Skeletal muscle satellite cell (primary cell): Measurements from ENCODE around the gene AUTS2.
"Not testable (repeated sequence)": the region's sequence is repeated elsewhere in the genome, so short reads cannot be mapped to it uniquely, and the experiment has no call there.

Experiments used
- H3K27me3 ChIP-seq: 2 replicates; pipeline ENCODE4 v1.7.0; 2013; ENCODE audit warnings: low read length; ENCODE audit not compliant: control insufficient read depth, insufficient read depth
- H3K36me3 ChIP-seq: 2 replicates; pipeline ENCODE4 v1.7.0; 2013; ENCODE audit warnings: mild to moderate bottlenecking, control low read depth, low read length; ENCODE audit not compliant: insufficient read depth
- H3K4me1 ChIP-seq: 2 replicates; pipeline ENCODE4 v1.7.0; 2013; ENCODE audit warnings: low read length; ENCODE audit not compliant: control insufficient read depth, insufficient read depth
- H3K4me2 ChIP-seq: 2 replicates; pipeline ENCODE4 v1.7.0; 2013; ENCODE audit warnings: mild to moderate bottlenecking, low read length
- H3K4me3 ChIP-seq: 2 replicates; pipeline ENCODE4 v1.7.0; 2013; ENCODE audit warnings: low read length
- H3K9ac ChIP-seq: 2 replicates; pipeline ENCODE4 v1.7.0; 2013; ENCODE audit warnings: mild to moderate bottlenecking, low read depth, low read length, moderate library complexity
- H3K9me3 ChIP-seq: replicated peaks from 2 replicates; pipeline ENCODE4 v1.7.0; 2013; ENCODE audit warnings: mild to moderate bottlenecking, control low read depth, low read length

Gene AUTS2

DNA sequence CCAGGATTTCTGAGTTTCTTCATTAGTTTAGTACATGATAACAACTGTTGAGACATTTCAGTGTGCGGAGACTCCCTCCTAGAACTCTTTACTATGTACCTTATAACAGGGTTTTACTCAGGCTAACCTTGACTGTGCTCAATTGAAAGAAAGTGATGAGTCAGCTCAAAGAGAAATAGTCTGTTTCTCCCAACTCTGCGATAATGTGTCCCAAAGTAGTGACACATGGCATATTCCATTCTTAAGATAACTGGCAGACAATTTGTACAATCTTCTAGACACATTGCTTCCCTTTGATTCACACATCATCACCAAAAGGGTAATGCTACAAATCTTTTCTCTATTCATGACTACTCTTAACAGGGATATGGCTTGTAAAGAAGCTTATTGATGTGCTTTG, 645.2 kb downstream of the AUTS2 start:
- Histone ChIP-seq H3K36me3 (no peaks in the 10 kb centered on the region), H3K4me3 (no peak overlapping the region), H3K27me3 (no peaks in the 10 kb centered on the region), H3K4me2 (no peak overlapping the region), H3K9ac (no peak overlapping the region), H3K9me3 (no peaks in the 10 kb centered on the region), H3K4me1 (no peaks in the 10 kb centered on the region)

DNA sequence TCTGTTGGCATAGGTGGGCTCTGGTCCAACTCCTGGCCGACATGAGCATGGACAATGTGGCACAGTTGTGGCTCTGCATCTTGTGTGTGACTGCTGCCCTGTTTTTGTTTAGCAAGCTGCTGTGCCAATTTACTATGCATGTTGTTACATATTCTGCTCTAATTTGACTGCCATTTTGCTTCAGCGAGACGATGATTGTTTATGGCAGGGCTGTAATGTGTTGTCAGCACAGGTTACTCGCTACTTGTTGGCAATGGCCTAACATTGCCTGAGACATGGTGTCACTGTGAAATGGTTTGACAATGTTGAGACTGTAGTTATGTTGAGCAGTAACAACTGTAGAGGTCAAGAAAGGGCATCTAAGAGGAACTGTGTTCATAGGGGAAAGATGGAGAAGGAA, 659.6 kb downstream of the AUTS2 start:
- H3K4me1 ChIP-seq, result no peaks in the 10 kb centered on the region
- H3K27me3 ChIP-seq, result no peaks in the 10 kb centered on the region
- H3K4me2 ChIP-seq, result no peak overlapping the region
- no peaks in the 10 kb centered on the region for H3K36me3 ChIP-seq
- no peak overlapping the region for H3K4me3 ChIP-seq
- no peak overlapping the region for H3K9ac ChIP-seq
- no peaks in the 10 kb centered on the region for H3K9me3 ChIP-seq

DNA sequence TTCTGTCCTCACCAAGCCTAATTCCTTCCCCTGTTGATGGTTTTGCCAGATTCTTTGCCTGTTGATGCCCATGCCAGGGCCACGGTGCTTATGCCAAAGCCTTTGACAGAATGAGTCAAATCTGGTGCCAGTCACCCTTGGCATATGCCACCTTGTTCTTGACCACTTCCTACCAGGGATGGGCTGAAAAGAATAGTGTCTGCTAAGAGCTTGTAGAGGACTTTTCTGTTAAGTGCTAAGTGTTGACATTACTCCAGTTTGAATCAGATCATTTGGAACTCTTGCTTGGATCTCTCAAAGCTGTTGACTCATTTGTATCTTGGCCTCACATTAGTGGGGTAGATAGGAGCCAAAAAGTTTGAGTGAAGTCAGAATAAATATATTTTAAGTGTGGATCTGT, 661.2 kb downstream of the AUTS2 start:
- Histone ChIP-seq H3K9ac (no peak overlapping the region), H3K27me3 (no peaks in the 10 kb centered on the region), H3K4me1 (no peaks in the 10 kb centered on the region), H3K4me3 (no peak overlapping the region), H3K36me3 (no peaks in the 10 kb centered on the region), H3K4me2 (no peak overlapping the region), H3K9me3 (no peaks in the 10 kb centered on the region)

DNA sequence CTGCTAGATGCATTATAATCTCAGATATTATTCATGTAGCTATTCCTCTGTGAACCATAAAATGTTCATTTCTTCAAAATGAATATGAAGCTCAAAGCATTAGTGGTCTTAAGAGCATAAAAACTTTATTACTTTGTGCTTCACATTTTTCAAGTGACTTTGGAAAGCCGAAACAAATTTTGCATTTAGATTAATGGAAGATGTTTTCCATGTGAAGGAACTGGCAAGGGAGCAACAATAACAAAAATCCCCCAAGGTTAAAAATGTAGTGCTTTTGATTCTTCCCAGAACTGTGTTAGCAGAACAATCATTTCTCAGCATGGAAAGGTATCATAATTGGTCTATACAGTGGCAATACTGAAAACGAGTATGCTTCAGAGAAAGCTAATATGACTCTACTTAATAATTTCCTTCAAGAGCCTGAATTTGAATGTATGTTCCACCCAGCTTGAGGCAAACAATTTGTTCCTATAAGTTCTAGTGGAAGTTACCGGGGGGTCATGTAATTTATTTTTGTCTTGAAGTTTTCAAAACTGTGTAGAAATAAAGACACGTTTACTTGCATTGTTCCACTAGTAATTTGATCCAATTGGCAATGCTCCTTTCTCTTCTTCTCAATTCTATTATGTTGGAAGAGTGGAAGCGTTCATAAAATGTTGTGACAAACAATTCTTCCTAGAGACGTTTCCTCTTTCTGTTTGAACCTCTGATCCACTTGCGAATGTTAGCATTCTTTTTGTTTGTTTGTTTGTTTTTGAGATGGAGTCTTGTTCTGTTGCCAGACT, 665.4 kb downstream of the AUTS2 start:
- Histone ChIP-seq H3K9ac (no peak overlapping the region), H3K36me3 (no peaks in the 10 kb centered on the region), H3K4me3 (no peak overlapping the region), H3K4me1 (no peaks in the 10 kb centered on the region), H3K27me3 (no peaks in the 10 kb centered on the region), H3K4me2 (no peak overlapping the region), H3K9me3 (no peaks in the 10 kb centered on the region)

DNA sequence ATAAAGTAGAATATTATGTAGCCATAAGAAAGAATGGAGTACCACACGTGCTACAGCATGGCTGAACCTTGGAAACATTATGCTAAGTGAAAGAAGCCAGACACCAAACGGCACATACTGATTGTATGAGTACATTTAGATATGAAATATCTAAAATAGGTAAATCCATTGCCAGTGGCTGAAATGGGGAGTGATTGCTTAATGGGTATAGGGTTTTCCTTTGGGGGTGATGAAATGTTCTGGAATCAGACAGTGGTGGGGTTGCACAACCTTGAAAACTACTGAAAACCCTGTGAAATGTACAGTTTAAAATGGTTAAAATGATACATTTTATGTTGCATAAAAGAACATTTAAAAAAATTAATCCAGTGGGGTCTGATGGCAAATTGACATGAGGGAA, 667.9 kb downstream of the AUTS2 start:
- no peak overlapping the region for H3K4me2 ChIP-seq
- no peaks in the 10 kb centered on the region for H3K36me3 ChIP-seq
- H3K4me3 ChIP-seq, result no peak overlapping the region
- H3K9me3 ChIP-seq, result no peaks in the 10 kb centered on the region
- H3K9ac ChIP-seq, result no peak overlapping the region
- no peaks in the 10 kb centered on the region for H3K27me3 ChIP-seq
- no peaks in the 10 kb centered on the region for H3K4me1 ChIP-seq

DNA sequence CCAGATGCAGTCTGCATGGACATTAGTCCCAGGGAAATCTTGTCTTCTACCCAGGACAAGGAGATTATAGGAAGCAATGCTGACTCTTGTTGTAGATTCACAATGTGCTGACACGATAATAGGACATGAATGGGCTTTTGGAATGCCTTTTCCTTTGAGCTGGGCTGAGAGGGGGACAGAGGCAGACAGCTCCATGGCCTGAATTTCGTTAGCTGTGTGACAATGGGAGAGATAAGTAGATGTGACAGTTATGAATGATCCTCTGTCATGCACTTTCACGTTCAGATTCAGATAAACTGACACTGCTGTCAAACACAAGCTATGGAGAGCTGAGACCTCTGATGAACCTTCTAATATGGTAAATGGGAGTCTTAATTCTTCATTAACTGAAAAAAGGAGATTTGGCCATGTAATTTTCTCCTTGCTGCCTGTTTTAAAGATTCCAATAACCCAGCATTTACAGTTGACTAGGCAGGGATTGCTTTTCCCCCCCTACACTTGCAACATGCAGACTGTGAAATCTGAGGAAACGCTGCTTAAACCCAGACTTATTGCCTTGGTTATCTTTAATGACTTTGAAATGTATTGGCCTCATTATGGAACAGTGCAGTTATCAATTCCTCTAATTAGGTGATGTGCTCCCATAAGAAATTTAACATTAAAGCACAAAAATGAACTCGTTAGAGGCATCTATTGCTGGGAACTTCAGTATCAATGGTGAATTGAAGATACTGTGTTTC, 669.3 kb downstream of the AUTS2 start:
- Histone ChIP-seq H3K27me3 (no peaks in the 10 kb centered on the region), H3K9ac (no peak overlapping the region), H3K4me1 (no peaks in the 10 kb centered on the region), H3K36me3 (no peaks in the 10 kb centered on the region), H3K9me3 (no peaks in the 10 kb centered on the region), H3K4me3 (no peak overlapping the region), H3K4me2 (no peak overlapping the region)

DNA sequence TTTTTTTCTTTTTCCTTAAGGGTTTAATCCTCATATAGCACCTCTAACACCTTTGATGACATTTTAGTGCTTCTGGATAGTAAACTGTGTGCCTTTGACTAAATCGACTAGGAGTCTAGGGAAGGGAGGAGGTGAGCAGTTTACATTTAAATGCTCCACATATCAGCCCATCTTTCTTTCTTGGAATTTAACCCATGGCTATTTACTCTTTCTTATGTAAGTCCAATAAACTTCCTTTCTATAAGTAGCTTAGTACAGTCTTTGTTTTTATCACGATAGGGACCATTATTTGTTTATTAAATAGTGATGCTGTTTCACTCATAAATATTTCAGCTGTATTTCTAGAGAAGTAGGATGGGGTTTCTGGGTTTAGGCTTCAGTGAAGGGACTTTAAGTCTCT, 669.9 kb downstream of the AUTS2 start:
- H3K9me3 ChIP-seq, result no peaks in the 10 kb centered on the region
- no peaks in the 10 kb centered on the region for H3K27me3 ChIP-seq
- no peak overlapping the region for H3K4me3 ChIP-seq
- no peak overlapping the region for H3K4me2 ChIP-seq
- H3K9ac ChIP-seq, result no peak overlapping the region
- no peaks in the 10 kb centered on the region for H3K4me1 ChIP-seq
- H3K36me3 ChIP-seq, result no peaks in the 10 kb centered on the region

DNA sequence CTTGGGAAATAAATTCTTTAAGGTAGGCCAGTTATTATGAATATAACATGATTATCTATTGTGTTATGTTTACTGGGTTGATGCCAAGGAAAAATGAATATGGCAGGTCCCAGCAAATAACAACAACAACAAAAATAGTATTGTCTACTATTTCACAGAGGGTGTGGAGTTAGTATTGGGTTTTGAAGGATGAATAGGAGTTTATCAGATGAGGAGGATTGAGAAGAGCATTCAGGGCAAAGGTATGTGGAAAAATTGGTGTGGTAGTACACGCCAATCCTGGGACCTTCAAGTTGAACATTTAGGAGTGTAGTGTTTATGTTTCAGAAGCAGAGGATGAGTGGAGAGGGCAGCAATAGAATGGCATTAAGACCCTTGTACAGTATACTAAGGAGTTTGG, 671.9 kb downstream of the AUTS2 start:
- Histone ChIP-seq H3K36me3 (no peaks in the 10 kb centered on the region), H3K9ac (no peak overlapping the region), H3K4me1 (no peaks in the 10 kb centered on the region), H3K4me2 (no peak overlapping the region), H3K9me3 (no peaks in the 10 kb centered on the region), H3K27me3 (no peaks in the 10 kb centered on the region), H3K4me3 (no peak overlapping the region)

DNA sequence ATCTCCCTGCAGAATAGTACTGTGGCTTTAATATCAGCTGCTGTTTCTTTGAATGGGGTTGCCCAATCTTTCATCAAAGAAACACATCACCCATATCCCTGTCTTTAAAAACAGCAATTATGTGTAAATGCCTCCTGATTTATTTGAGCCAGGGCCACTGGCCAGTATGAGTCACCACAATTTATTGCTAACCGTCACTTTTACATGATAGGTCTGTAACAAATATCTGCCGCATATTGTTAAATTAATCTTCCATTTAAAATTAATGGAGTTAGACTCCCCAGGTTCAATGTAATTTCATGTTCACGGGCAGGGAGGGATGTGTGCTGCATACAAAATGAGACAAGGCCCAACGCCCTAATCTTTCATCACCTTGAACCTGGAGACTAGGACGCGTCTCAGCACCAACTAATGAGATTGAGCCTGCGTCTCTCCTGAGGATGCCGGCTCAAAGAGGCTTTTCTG, 673.4 kb downstream of the AUTS2 start:
- Histone ChIP-seq H3K36me3 (no peaks in the 10 kb centered on the region), H3K9me3 (no peaks in the 10 kb centered on the region), H3K4me2 (no peak overlapping the region), H3K4me1 (no peaks in the 10 kb centered on the region), H3K27me3 (no peaks in the 10 kb centered on the region), H3K9ac (no peak overlapping the region), H3K4me3 (no peak overlapping the region)

DNA sequence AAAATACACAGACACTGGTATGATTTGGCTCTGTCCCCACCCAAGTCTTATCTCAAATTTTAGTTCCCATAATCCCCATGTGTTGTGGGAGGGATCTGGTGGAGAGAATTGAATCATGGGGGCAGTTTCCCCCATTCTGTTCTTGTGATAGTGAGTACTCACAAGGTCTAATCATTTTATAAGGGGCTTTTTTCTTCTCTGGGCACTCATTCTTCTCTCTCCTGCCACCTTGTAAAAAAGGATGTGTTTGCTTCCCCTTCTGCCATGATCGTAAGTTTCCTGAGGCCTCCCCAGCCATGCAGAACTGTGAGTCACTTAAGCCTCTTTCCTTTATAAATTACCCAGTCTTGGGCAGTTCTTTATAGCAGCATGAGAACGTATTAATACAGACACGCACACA, 677.3 kb downstream of the AUTS2 start:
- H3K9ac ChIP-seq, H3K27me3 ChIP-seq, H3K4me1 ChIP-seq, H3K36me3 ChIP-seq, H3K9me3 ChIP-seq, H3K4me3 ChIP-seq, H3K4me2 ChIP-seq: not testable (repeated sequence)

DNA sequence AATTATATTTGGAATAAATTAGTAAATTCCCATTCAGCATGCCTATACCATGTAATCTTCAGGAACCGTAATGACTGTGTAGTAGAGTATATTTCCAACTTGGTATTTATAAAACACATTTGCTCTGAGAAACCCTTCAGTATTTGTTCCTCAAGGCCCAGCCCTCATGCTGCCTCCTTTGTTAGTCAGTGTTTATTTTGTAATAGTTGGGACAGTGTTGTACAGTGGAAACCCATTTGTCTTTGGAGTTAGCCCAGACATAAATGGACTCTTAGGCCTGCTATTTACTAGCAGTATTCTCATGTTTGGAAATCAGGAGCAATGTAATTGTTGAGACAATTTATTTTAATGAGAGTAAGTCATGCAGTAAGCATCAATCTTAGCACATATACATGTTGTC, 686.9 kb downstream of the AUTS2 start:
- Histone ChIP-seq H3K4me2 (no peak overlapping the region), H3K9me3 (no peaks in the 10 kb centered on the region), H3K4me1 (no peaks in the 10 kb centered on the region), H3K4me3 (no peak overlapping the region), H3K9ac (no peak overlapping the region), H3K27me3 (no peaks in the 10 kb centered on the region), H3K36me3 (no peaks in the 10 kb centered on the region)

DNA sequence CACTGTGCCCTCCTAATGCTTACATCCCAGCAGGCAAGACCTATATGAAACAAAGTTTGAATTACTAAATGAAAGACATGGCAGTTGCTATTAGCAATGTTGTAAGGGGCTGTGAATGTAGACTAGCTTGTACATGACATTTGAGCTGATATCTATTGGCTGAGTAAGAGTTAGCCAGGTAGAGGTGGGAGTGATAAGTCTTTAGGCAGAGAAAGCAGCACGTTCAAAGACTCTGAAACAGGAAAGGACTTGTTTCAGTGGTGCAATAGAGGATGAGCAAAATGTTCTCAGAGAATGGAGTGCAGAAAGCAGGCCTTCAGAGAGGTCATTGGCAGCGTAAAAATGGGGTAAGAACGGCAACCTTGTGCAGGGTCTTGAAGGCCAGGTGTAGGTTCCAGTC, 687.6 kb downstream of the AUTS2 start:
- Histone ChIP-seq H3K9ac (no peak overlapping the region), H3K4me1 (no peaks in the 10 kb centered on the region), H3K36me3 (no peaks in the 10 kb centered on the region), H3K4me3 (no peak overlapping the region), H3K27me3 (no peaks in the 10 kb centered on the region), H3K9me3 (no peaks in the 10 kb centered on the region), H3K4me2 (no peak overlapping the region)
